HUES64 (cell line): ENCODE measurements around the gene PAXX.
A peak's percentile ranks its signal among the peaks of the same experiment; 100 is the strongest.

Experiments used
- H3K27ac ChIP-seq: 2 replicates; pipeline ENCODE4 v1.7.0; 2013; ENCODE audit warnings: low read depth, low read length, inconsistent platforms
- H3K27me3 ChIP-seq: 2 replicates; pipeline ENCODE4 v1.6.1; 2013; ENCODE audit warnings: mild to moderate bottlenecking, low read length; ENCODE audit not compliant: insufficient read depth
- H3K36me3 ChIP-seq: 2 replicates; pipeline ENCODE4 v1.6.1; 2013; ENCODE audit warnings: mild to moderate bottlenecking, low read length; ENCODE audit not compliant: insufficient read depth
- H3K4me1 ChIP-seq: 2 replicates; pipeline ENCODE4 v1.6.1; 2013; ENCODE audit warnings: mild to moderate bottlenecking, low read length, moderate library complexity; ENCODE audit not compliant: insufficient read depth
- H3K4me3 ChIP-seq: 2 replicates; pipeline ENCODE4 v1.5.1; 2013; ENCODE audit warnings: mild to moderate bottlenecking, low read length, moderate library complexity
- H3K9ac ChIP-seq: 2 replicates; pipeline ENCODE4 v1.6.1; 2013; ENCODE audit warnings: mild to moderate bottlenecking, low read depth, low read length
- H3K9me3 ChIP-seq: 2 replicates; pipeline ENCODE4 v1.6.1; 2013; ENCODE audit warnings: low read depth, low read length; ENCODE audit not compliant: insufficient read depth
- WGBS: fragments of 150-250, 120-280 bp; methylation state at CpG from one replicate; pipeline ENCODE4 v1.1.7; 2013; ENCODE audit warnings: missing lambda C conversion rate; 5-methylcytosine and 5-hydroxymethylcytosine counted together

The PAXX gene

DNA sequence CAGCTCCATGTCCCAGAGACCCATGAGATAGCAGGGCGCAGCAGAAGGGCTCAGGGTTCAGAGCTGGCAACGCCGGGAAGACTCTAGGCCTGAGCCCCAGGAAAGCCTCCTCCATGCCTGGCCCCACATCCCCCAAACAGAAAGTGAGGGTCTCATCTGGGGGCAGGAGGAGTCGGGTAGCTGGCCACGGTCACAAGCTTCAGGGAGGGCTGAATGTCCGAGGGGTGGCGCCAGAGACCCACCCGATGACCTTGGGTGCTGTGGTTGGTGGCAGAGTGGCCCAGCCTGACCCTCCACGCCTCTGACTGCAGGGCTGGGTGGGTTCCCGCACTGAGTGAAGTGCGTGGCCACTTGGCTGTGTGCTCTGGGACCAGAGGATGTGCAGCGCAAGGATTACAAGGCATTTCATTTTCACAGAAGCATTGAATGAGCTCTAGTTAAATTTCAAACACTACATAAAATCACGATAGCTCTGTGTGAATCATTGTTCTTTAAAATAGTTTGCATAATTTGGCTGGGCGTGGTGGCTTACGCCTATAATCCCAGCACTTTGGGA lies 44.2 kb upstream of the PAXX start:
- 58% methylated on average over 15 of the region's 15 CpGs for WGBS
- H3K27me3 ChIP-seq: no peaks in the 10 kb centered on the region
- H3K9ac ChIP-seq: no peak overlapping the region
- no peaks in the 10 kb centered on the region for H3K9me3 ChIP-seq
- no peak overlapping the region for H3K27ac ChIP-seq
- peaks cover 7% of the 10 kb centered on the region for H3K4me1 ChIP-seq
- no peak overlapping the region for H3K4me3 ChIP-seq
- H3K36me3 ChIP-seq: no peaks in the 10 kb centered on the region

DNA sequence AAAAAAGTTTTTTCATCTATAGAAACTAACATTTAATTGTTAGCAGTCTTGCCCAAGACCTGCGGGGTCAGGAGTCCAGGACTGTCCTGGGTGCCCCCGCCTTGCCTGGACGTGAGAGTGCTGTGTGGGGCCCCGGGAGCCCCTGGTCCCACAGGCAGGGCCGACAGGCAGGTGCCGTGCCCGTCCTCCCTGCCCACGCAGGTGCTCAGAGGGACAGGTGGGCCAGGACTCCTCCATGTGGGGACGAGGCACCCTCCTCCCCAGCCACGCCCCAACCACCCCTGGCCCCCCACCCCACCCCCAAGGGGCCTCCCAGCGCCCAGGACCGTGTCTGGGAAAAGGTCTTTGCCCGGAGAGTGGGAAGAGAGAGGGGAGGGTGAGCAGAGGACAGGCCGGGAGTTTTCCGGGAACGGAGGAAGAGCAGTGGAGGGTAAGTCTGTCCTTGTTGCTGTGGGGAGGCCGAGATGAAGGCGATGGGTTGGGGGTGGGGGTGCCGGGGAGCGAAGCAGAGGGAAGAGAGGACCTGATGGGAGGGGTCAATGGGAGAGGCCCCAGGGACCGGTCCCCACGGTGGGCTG lies 42.9 kb upstream of the PAXX start:
- WGBS: 29% methylated on average over 22 of the region's 22 CpGs
- peak overlapping the region; percentile 67 for H3K4me3 ChIP-seq
- peaks cover 7% of the 10 kb centered on the region for H3K4me1 ChIP-seq
- H3K27ac ChIP-seq: no peak overlapping the region
- H3K9ac ChIP-seq: peak overlapping the region; percentile 71
- H3K36me3 ChIP-seq: no peaks in the 10 kb centered on the region
- no peaks in the 10 kb centered on the region for H3K27me3 ChIP-seq
- H3K9me3 ChIP-seq: no peaks in the 10 kb centered on the region

DNA sequence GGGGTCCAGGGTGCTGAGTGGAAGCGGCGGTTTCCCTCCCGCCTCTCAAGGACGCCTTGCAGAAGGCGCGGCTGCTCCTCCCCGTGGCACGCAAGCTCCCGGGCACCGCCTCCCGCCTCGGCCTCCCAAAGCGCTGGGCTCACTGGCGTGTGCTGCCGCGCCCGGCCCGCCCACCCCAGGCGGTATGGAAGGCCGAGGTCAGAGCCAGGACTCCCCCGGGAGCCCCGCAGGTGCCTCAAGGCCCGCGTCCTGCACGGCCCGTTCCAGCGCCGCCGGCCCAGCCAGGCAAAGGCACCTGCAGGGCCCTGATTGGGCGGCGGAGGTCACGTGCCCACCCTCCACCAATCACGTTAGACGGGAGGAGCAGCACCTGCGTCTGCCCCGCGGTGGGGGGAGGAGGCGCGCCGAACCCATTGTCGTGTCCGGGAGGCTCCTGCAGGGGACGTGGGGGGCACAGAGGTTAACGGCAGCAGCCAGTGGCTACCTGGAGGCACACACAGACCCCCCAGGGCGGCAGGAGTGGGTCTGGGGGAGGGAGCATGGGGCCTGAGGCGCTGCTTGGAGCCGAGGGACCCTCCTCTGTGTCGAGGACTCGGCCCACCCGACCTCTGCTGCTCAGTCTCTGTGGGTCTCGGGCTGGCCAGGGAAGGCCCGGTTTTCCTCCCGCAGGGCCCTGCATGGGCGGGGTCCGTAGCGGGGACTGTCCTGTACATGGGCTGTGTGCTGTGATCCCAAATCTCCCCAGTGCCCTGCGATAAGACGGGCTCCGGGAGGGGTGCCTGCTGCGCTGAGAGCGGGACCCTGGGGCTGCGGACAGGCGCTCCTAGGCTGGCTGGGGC lies 42.2 kb upstream of the PAXX start:
- Histone ChIP-seq H3K27ac (peak overlapping the region; percentile 63), H3K4me1 (peaks cover 7% of the 10 kb centered on the region)
- 4% methylated on average over 63 of the region's 63 CpGs for WGBS

DNA sequence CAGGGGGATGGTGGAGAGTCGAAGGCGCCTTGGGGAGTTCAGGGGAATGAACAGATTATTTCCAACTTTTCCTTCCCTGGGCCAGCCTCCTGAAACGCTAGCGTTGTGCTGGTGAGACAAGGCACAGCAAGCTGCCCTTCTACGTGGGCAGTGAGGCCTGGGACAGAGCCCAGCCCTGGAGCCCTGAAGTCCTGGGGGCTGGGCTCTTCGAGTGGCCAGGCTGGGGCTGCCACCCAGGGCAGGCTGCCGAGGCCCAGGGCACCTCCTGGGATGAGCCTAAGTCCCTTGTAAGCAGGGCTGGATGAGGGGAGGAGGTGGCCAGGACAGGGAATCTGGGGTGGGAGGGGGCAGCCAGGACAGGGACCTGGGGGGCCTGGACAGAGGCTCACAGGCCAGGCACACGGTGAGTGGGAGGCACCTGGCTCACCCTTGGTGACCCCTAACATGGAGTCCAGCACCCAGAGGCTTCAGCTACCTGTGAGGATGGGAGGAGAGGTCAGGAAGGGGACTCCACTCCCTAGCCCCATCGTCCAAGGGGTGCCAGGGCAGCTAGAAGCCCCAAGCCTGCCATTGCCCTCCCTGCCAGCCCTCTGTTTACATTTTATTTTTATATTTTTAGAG lies 41.5 kb upstream of the PAXX start:
- no peaks in the 10 kb centered on the region for H3K9me3 ChIP-seq
- WGBS: 53% methylated on average over 9 of the region's 9 CpGs
- peaks cover 7% of the 10 kb centered on the region for H3K4me1 ChIP-seq
- H3K4me3 ChIP-seq: peak overlapping the region; percentile 67
- H3K27ac ChIP-seq: peak overlapping the region; percentile 63
- H3K27me3 ChIP-seq: no peaks in the 10 kb centered on the region
- no peaks in the 10 kb centered on the region for H3K36me3 ChIP-seq
- H3K9ac ChIP-seq: peak overlapping the region; percentile 77

More for the DNA sequence above, 42.2 kb upstream of the PAXX start:
- Histone ChIP-seq H3K9me3 (no peaks in the 10 kb centered on the region), H3K9ac (peak overlapping the region; percentile 77), H3K36me3 (no peaks in the 10 kb centered on the region), H3K27me3 (no peaks in the 10 kb centered on the region), H3K4me3 (peak overlapping the region; percentile 67)

DNA sequence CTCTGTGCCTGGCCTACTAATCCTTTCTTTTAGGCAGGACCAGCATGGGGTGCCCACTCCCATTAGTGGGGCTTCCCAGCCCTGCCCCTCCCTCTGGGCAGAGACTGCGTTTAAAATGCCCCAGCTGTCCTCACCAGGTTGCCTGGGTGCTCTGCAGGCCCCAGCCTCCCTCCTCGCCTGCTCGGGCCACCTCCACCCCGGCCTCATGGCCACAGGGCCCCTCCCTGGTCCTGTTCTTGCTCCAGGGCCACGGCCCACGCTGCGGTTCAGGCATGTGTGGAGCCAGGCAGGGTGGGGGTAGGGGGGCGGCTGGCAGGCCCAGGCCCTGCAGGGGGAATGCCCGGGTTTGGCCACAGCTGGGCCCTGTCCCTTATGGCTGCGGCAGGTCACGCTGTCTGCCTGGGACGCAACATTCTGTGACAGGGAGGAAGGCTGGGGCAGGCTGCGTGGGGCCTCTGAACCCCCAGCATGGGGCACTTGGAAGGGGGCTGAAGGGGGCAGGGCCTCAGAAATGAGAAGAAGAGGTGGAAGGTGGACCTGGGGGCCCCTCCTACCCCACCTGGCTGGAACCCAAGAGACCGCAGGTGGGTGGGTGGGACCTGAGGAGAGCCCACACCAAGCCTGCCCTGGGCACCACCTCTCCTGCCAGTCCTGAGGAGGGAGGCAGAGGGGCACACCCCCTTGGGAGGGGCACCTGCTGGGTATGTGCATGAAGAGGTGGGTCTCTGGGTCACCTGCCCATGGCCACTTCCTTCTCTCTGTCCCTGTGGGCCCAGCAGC lies 40.5 kb upstream of the PAXX start, which contains the start of gene LCN12:
Gene LCN12 (plus strand): TSS at position 733 of the 780 bp plus-strand sequence. CDS start 55 bp downstream, outside the sequence.
- 88% methylated on average over 14 of the region's 14 CpGs for WGBS
- Histone ChIP-seq H3K4me3 (no peak within 1 kb of the TSS), H3K36me3 (no peaks in the 10 kb centered on the region), H3K27ac (no peak within 1 kb of the TSS), H3K9ac (no peak within 1 kb of the TSS), H3K27me3 (no peaks in the 10 kb centered on the region), H3K9me3 (no peaks in the 10 kb centered on the region), H3K4me1 (peaks cover 7% of the 10 kb centered on the region)

DNA sequence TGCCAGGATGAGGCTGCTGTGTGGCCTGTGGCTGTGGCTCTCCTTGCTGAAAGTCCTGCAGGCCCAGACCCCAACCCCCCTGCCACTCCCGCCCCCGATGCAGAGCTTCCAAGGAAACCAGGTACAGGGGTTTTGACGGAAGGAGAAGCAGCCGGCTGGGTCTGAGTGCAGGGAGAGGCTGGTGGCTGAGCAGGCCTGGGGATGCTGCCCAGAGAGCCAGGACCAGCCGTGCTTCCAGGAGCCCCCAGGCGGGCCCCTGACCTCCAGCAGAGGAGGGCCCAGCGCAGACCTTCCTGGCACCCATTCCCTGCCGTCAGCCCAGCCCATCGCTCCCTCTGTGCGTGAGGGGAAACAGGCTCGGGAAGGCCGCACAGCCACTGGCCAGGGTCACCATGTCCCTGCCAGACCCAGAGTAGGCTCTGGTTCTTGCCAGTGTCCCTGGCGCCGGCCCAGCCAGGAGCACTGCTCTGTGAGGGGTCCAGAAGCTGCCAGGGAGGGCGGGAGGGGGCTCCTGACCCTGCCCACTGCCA lies 39.8 kb upstream of the PAXX start:
- 87% methylated on average over 15 of the region's 15 CpGs for WGBS
- no peaks in the 10 kb centered on the region for H3K36me3 ChIP-seq
- no peak overlapping the region for H3K27ac ChIP-seq
- no peak overlapping the region for H3K9ac ChIP-seq
- no peaks in the 10 kb centered on the region for H3K9me3 ChIP-seq
- H3K4me3 ChIP-seq: no peak overlapping the region
- peaks cover 7% of the 10 kb centered on the region for H3K4me1 ChIP-seq
- H3K27me3 ChIP-seq: no peaks in the 10 kb centered on the region

DNA sequence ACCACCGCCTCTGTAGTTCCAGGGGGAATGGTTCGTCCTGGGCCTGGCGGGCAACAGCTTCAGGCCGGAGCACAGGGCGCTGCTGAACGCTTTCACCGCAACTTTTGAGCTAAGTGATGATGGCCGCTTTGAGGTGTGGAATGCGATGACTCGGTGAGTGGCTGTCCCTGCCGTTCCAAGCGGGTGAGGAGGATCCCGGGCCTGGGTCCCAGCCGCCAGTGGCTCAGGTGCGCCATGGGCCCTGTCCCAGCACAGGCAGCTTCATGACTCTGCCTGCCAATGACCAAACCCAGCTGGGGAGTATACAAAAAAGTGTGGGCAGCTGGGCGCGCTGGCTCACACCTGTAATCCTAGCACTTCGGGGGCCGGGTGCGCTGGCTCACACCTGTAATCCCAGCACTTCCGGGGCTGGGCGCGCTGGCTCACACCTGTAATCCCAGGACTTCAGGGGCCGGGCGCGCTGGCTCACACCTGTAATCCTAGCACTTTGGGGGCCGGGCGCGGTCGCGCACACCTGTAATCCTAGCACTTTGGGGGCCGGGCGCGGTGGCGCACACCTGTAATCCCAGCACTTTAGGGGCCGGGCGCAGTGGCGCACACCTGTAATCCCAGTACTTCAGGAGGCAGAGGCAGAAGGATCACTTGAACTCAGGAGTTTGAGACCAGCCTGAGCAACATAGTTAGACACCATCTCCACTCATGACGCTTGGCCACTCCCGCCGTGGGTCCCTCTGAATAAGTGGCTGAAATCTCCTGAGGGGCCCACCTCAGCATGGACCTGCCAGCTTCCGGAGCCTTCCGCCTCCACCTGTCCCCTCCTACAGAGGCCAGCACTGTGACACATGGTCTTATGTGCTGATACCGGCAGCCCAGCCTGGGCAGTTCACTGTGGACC lies 39.1 kb upstream of the PAXX start:
- 92% methylated on average over 44 of the region's 44 CpGs for WGBS
- H3K36me3 ChIP-seq: no peaks in the 10 kb centered on the region
- no peak overlapping the region for H3K9ac ChIP-seq
- H3K4me3 ChIP-seq: no peak overlapping the region
- no peaks in the 10 kb centered on the region for H3K9me3 ChIP-seq
- H3K27me3 ChIP-seq: no peaks in the 10 kb centered on the region
- no peak overlapping the region for H3K27ac ChIP-seq
- peaks cover 7% of the 10 kb centered on the region for H3K4me1 ChIP-seq

DNA sequence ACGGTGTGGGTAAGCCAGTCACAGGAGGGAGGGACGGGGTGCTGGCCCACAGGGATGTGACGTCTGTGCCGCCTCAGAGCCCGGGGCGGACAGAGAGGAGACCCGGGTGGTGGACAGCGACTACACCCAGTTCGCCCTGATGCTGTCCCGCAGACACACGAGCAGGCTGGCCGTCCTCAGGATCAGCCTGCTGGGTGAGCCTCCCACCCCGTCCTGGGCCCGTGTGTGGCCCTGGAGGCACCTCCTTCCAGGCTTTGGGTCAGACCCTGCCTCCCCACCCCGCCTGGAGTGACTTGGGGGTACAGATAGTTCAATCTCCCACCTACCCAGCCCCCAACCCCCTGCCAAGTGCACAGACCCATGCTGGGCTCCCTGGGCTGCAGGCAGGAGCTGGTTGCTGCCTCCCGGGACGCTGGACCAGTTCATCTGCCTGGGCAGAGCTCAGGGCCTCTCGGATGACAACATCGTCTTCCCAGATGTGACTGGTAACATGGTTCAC lies 38.4 kb upstream of the PAXX start:
- H3K27ac ChIP-seq: no peak overlapping the region
- no peak overlapping the region for H3K9ac ChIP-seq
- H3K4me1 ChIP-seq: peaks cover 7% of the 10 kb centered on the region
- no peaks in the 10 kb centered on the region for H3K36me3 ChIP-seq
- 91% methylated on average over 19 of the region's 19 CpGs for WGBS
- H3K27me3 ChIP-seq: no peaks in the 10 kb centered on the region
- H3K4me3 ChIP-seq: no peak overlapping the region
- H3K9me3 ChIP-seq: no peaks in the 10 kb centered on the region

DNA sequence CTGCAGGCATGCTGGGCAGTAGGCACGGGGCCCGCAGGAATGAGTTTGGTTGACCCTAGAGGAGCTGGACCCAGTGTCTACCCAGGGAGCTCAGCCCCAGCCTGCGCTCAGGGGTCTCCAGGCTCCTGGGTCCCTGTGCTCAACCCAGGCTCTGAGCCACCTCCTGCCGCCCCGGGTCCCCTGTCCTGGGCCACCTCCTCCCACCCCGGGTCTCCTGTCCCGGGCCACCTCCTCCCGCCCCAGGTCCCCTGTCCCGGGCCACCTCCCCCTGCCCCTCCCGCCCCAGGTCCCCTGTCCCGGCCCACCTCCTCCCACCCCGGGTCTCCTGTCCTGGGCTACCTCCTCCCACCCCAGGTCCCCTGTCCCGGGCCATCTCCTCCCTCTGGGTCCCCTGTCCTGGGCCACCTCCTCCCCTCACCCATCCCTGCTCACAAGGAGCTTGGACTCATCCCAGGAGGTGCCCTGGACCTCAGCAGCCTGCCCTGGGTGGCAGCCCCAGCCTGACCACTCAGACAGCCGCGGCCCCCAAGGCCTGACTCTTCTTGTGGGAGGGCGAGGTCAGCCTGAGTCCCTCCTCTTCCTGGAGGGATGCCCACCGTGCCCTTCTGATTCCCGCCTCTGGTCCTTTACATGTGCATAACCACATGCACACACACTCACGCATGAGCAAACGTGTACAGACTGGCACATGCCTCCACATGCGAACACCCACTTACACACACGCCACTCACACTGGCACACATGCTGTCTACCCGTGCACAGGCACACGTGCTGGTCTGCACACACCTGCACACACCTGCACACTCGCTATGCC lies 37.7 kb upstream of the PAXX start:
- 91% methylated on average over 24 of the region's 25 CpGs for WGBS
- H3K36me3 ChIP-seq: no peaks in the 10 kb centered on the region
- H3K9ac ChIP-seq: no peak overlapping the region
- H3K27me3 ChIP-seq: no peaks in the 10 kb centered on the region
- H3K4me3 ChIP-seq: no peak overlapping the region
- H3K27ac ChIP-seq: no peak overlapping the region
- no peaks in the 10 kb centered on the region for H3K9me3 ChIP-seq
- peaks cover 7% of the 10 kb centered on the region for H3K4me1 ChIP-seq
